Trophoblast cell (in vitro differentiated cells and primary cell): ENCODE data around the gene SPIRE1.

Experiments
- DNase-seq, 2 donors: peaks; one replicate each; pipeline ENCODE4 v3.0.0-alpha.2; 2016
- H2AFZ ChIP-seq: 2 replicates; pipeline ENCODE4 v1.6.1; 2013; ENCODE audit warnings: low read length, moderate library complexity, mild to moderate bottlenecking; ENCODE audit not compliant: insufficient read depth, poor library complexity
- H2AK5ac ChIP-seq: 2 replicates; pipeline ENCODE4 v1.6.1; 2013; ENCODE audit warnings: mild to moderate bottlenecking, low read length
- H2BK120ac ChIP-seq: 2 replicates; pipeline ENCODE4 v1.6.1; 2013; ENCODE audit warnings: low read length, mild to moderate bottlenecking, moderate library complexity; ENCODE audit not compliant: insufficient read depth, poor library complexity
- H2BK12ac ChIP-seq: 2 replicates; pipeline ENCODE4 v1.6.1; 2013; ENCODE audit warnings: mild to moderate bottlenecking, low read length, moderate library complexity
- H2BK5ac ChIP-seq: 2 replicates; pipeline ENCODE4 v1.6.1; 2013; ENCODE audit warnings: low read length, low read depth, moderate library complexity, mild to moderate bottlenecking; ENCODE audit not compliant: poor library complexity
- H3K14ac ChIP-seq: 2 replicates; pipeline ENCODE4 v1.6.1; 2013; ENCODE audit warnings: mild to moderate bottlenecking, low read length
- H3K18ac ChIP-seq: 2 replicates; pipeline ENCODE4 v1.6.1; 2013; ENCODE audit warnings: mild to moderate bottlenecking, low read length
- H3K23ac ChIP-seq: 2 replicates; pipeline ENCODE4 v1.6.1; 2013; ENCODE audit warnings: low read length
- H3K27ac ChIP-seq: 2 replicates; pipeline ENCODE4 v1.5.1; 2013; ENCODE audit warnings: low read depth, mild to moderate bottlenecking, inconsistent platforms, low read length, moderate library complexity
- H3K27me3 ChIP-seq: 2 replicates; pipeline ENCODE4 v1.6.1; 2013; ENCODE audit warnings: inconsistent platforms, mild to moderate bottlenecking, low read length, moderate library complexity; ENCODE audit not compliant: insufficient read depth
- H3K36me3 ChIP-seq, 2 experiments: 1 replicate in 1 of 2; 2 replicates in 1 of 2; pipeline ENCODE4 v1.6.1; 2013; ENCODE audit warnings: low read length in 2 of 2, mild to moderate bottlenecking in 2 of 2, moderate library complexity in 1 of 2; ENCODE audit not compliant: insufficient read depth in 2 of 2, control insufficient read depth in 1 of 2
- H3K4ac ChIP-seq: 2 replicates; pipeline ENCODE4 v1.6.1; 2013; ENCODE audit warnings: low read depth, mild to moderate bottlenecking, low read length, moderate library complexity
- H3K4me1 ChIP-seq, 2 experiments: 1 replicate in 1 of 2; 2 replicates in 1 of 2; pipeline ENCODE4 v1.6.1; 2013; ENCODE audit warnings: low read length in 2 of 2, mild to moderate bottlenecking in 2 of 2, moderate library complexity in 1 of 2; ENCODE audit not compliant: insufficient read depth in 2 of 2, control insufficient read depth in 1 of 2
- H3K4me2 ChIP-seq: 2 replicates; pipeline ENCODE4 v1.6.1; 2013; ENCODE audit warnings: inconsistent platforms, mild to moderate bottlenecking, low read length, moderate library complexity
- H3K4me3 ChIP-seq: 2 replicates; pipeline ENCODE4 v1.5.1; 2013; ENCODE audit warnings: mild to moderate bottlenecking, low read depth, low read length, inconsistent platforms
- H3K79me1 ChIP-seq: one replicate; pipeline ENCODE4 v1.6.1; 2013; ENCODE audit warnings: low read length
- H3K79me2 ChIP-seq: 2 replicates; pipeline ENCODE4 v1.6.1; 2013; ENCODE audit warnings: low read length, mild to moderate bottlenecking; ENCODE audit not compliant: control insufficient read depth, insufficient read depth, poor library complexity
- H3K9ac ChIP-seq: 2 replicates; pipeline ENCODE4 v1.6.1; 2013; ENCODE audit warnings: mild to moderate bottlenecking, low read length
- H3K9me3 ChIP-seq: 2 replicates; pipeline ENCODE4 v1.6.1; 2013; ENCODE audit warnings: low read depth, mild to moderate bottlenecking, control low read depth, inconsistent platforms, low read length; ENCODE audit not compliant: insufficient read depth
- H4K12ac ChIP-seq: 2 replicates; pipeline ENCODE4 v1.6.1; 2013; ENCODE audit warnings: low read depth, mild to moderate bottlenecking, low read length, moderate library complexity
- H4K8ac ChIP-seq: 2 replicates; pipeline ENCODE4 v1.6.1; 2013; ENCODE audit warnings: low read depth, mild to moderate bottlenecking, low read length, moderate library complexity
- H4K91ac ChIP-seq: one replicate; pipeline ENCODE4 v1.6.1; 2013; ENCODE audit warnings: low read depth, mild to moderate bottlenecking, low read length, moderate library complexity
- WGBS: extraction: QIAGEN DNeasy Blood & Tissue Kit; methylation state at CpG from one replicate; pipeline ENCODE4 v1.1.7; 2013; ENCODE audit warnings: missing lambda C conversion rate; ENCODE audit not compliant: insufficient read length, insufficient coverage; ENCODE audit errors: extremely low coverage; 5-methylcytosine and 5-hydroxymethylcytosine counted together

SPIRE1 gene

DNA sequence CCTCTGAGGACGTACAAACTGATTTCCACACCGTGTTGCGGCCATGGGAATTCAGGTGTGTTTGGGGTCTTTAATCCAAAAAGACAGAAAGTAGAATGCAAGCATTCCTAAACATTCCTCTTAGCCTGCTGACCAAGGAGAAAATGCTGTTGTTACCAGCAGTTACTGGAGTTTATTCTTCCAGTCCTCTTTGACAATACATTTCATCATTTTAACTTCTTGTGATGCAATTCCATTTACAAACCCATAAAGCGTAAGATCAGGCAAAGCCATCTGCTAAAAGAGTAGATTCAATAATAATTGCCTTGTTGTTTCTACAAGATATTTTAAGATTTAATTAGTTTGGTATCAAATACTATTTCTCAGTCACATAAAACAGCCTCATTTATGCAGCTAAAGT, 32.7 kb downstream of the SPIRE1 start:
- Histone ChIP-seq H2BK5ac (no peak overlapping the region), H2BK120ac (no peak overlapping the region), H3K9me3 (no peaks in the 10 kb centered on the region), H3K27me3 (no peaks in the 10 kb centered on the region), H3K23ac (no peak overlapping the region), H3K79me2 (no peaks in the 10 kb centered on the region), H3K14ac (no peak overlapping the region), H3K79me1 (no peaks in the 10 kb centered on the region), H3K4me2 (no peak overlapping the region), H2AK5ac (no peak overlapping the region), H4K8ac (no peak overlapping the region), H4K91ac (no peak overlapping the region), H3K9ac (no peak overlapping the region), H2BK12ac (no peak overlapping the region), H4K12ac (no peak overlapping the region), H2AFZ (no peak overlapping the region), H3K36me3 (no peaks in the 10 kb centered on the region), H3K4me1 (no peaks in the 10 kb centered on the region), H3K4ac (no peak overlapping the region), H3K4me3 (no peak overlapping the region), H3K27ac (no peak overlapping the region), H3K18ac (no peak overlapping the region)
- no CpG with 5 or more reads among the region's 4 CpGs for WGBS
- peak in 1 of 2 donors; percentile 47 for DNase-seq

DNA sequence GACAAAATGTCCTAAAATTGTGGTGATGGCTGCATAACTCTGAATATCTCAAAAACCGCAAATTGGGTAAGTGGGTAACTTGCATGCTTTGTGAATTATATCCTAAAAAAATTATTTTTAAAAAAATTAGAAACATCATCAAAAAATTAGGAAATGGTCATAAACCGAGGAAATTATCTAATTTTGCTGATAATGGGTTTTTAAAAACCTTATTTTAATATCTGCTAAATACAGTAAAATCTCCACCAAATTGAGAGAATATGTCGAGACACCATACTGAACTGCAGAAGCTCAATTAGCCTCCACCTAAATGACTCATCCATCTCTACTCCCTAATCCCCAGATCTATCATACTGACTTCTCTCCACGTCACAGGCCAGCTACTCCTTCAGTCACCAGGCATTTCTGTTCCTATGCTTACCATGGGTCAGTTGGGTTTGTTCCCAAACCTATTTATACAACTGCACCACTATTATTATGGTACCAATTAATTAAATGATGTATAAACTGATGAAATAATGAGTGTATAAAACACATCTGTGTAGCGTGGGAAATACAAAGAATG, 36.1 kb downstream of the SPIRE1 start:
- WGBS, result no CpG with 5 or more reads among the region's 5 CpGs
- H3K27me3 ChIP-seq, result no peaks in the 10 kb centered on the region

DNA sequence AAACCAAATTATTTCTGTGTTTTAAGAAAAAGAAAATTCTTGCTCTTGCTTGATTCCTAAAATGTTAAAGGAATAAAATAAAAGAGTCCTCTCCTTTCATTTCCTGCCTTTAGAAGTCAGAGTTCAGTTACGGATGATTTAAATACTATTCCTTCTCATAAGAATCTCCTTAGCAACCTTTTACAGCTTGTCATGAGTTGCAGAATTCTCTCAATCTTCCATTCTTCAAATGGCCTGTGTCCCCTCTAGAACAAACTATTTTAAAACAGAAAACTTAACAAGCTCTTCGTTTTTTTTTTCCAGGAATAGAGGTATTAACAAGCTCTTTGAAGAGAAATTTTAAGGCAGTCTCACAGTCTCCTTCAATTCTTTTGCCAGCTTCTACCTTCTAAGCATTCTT, 42.2 kb downstream of the SPIRE1 start:
- Histone ChIP-seq H3K79me2 (no peaks in the 10 kb centered on the region), H3K23ac (no peak overlapping the region), H3K4me1 (no peaks in the 10 kb centered on the region), H3K4ac (no peak overlapping the region), H2BK5ac (no peak overlapping the region), H3K36me3 (no peaks in the 10 kb centered on the region), H3K18ac (no peak overlapping the region), H2BK120ac (no peak overlapping the region), H3K79me1 (no peaks in the 10 kb centered on the region), H2BK12ac (no peak overlapping the region), H3K4me3 (no peak overlapping the region), H4K8ac (no peak overlapping the region), H3K27ac (no peak overlapping the region), H3K9ac (no peak overlapping the region), H3K4me2 (no peak overlapping the region), H3K9me3 (no peaks in the 10 kb centered on the region), H2AK5ac (no peak overlapping the region), H4K91ac (no peak overlapping the region), H2AFZ (no peak overlapping the region), H4K12ac (no peak overlapping the region), H3K14ac (no peak overlapping the region), H3K27me3 (no peaks in the 10 kb centered on the region)
- DNase-seq, result no peak
- WGBS, result no CpG with 5 or more reads among the region's 2 CpGs

More for the DNA sequence above, 36.1 kb downstream of the SPIRE1 start:
- Histone ChIP-seq H2BK120ac (no peak overlapping the region), H3K4me3 (no peak overlapping the region), H3K79me1 (no peaks in the 10 kb centered on the region), H4K12ac (no peak overlapping the region), H2AFZ (no peak overlapping the region), H3K4ac (no peak overlapping the region), H3K23ac (no peak overlapping the region), H3K79me2 (no peaks in the 10 kb centered on the region), H3K14ac (no peak overlapping the region), H3K4me2 (no peak overlapping the region), H4K91ac (no peak overlapping the region), H3K36me3 (no peaks in the 10 kb centered on the region), H2BK12ac (no peak overlapping the region), H3K9me3 (no peaks in the 10 kb centered on the region), H2BK5ac (no peak overlapping the region), H3K9ac (no peak overlapping the region), H2AK5ac (no peak overlapping the region), H3K27ac (no peak overlapping the region), H3K18ac (no peak overlapping the region), H3K4me1 (no peaks in the 10 kb centered on the region), H4K8ac (no peak overlapping the region)
- DNase-seq, result peak; percentile 37 to 65

GRCh38 chr18:12608301-12608700, 49.6 kb downstream of the SPIRE1 start:
- H3K4ac ChIP-seq, result no peak overlapping the region
- no peak overlapping the region for H3K27ac ChIP-seq
- H3K36me3 ChIP-seq, result no peaks in the 10 kb centered on the region
- H2AK5ac ChIP-seq, result no peak overlapping the region
- no peak overlapping the region for H3K18ac ChIP-seq
- no peak overlapping the region for H2BK120ac ChIP-seq
- H3K4me1 ChIP-seq, result no peaks in the 10 kb centered on the region
- H4K8ac ChIP-seq, result no peak overlapping the region
- no peak overlapping the region for H3K23ac ChIP-seq
- WGBS, result no CpG with 5 or more reads among the region's 1 CpG
- no peaks in the 10 kb centered on the region for H3K79me2 ChIP-seq
- no peak overlapping the region for H3K9ac ChIP-seq
- H3K14ac ChIP-seq, result no peak overlapping the region
- no peaks in the 10 kb centered on the region for H3K9me3 ChIP-seq
- peak in 1 of 2 donors; percentile 10 for DNase-seq
- H2AFZ ChIP-seq, result no peak overlapping the region
- H4K12ac ChIP-seq, result no peak overlapping the region
- H3K4me2 ChIP-seq, result no peak overlapping the region
- no peaks in the 10 kb centered on the region for H3K27me3 ChIP-seq
- H3K79me1 ChIP-seq, result no peaks in the 10 kb centered on the region
- no peak overlapping the region for H3K4me3 ChIP-seq
- H4K91ac ChIP-seq, result no peak overlapping the region
- no peak overlapping the region for H2BK5ac ChIP-seq
- H2BK12ac ChIP-seq, result no peak overlapping the region
